K562 (cell line): ENCODE data around the gene RNF123. TPM values are rescaled to one million over a fixed set of nuclear protein-coding genes. Genes with fewer than 3 reads are reported as not detected.

Experiments used
- ATAC-seq: fragments of 200-7000 bp; cut with Tn5 transposase; 3 replicates; pipeline ENCODE4 v1.9.1; 2020; ENCODE audit warnings: moderate library complexity
- BruUV-seq: library from RNA; stranded (reverse); fragments of 400-500 nt; replicated peaks from 2 replicates; lab custom pipeline; 2021; lab: Mats Ljungman, UMichigan
- CTCF ChIA-PET: fragments of 300-600 bp; formaldehyde crosslinking; extraction: SDS; loops from one replicate; lab custom pipeline; 2021; ENCODE audit warnings: low intra/inter-chr PET ratio; lab: Yijun Ruan, JAX
- POLR2A ChIA-PET: fragments of 300-600, 350-650 bp; sonication (Branson Sonifier 250); formaldehyde crosslinking; extraction: SDS; loops from one replicate; lab custom pipeline; 2021; ENCODE audit warnings: antibody characterized with exemption, inconsistent platforms; lab: Yijun Ruan, JAX
- DNase-seq, 4 experiments: peaks; one replicate each; pipeline versions ENCODE4 v3.0.0 to v3.0.0-alpha.2; 2011 to 2018; ENCODE audit warnings: low spot score in 3 of 4, mixed read lengths in 3 of 4; ENCODE audit errors: extremely low read depth in 1 of 4
- FAIRE-seq: peaks from 2 replicates; lab custom pipeline; 2011; peaks lifted over from hg19 to GRCh38; lab: Jason Lieb, UNC
- H2AFZ ChIP-seq: 2 replicates; pipeline ENCODE4 v1.6.0; 2011; ENCODE audit warnings: low read depth, low read length, control low read depth, inconsistent platforms
- H3K27ac ChIP-seq: fragments of 200-600 bp; 3 replicates; pipeline ENCODE4 v1.8.0; 2011; ENCODE audit warnings: low read depth, mild to moderate bottlenecking, control low read depth, inconsistent platforms, low read length, moderate library complexity, mixed read lengths; ENCODE audit errors: extremely low read depth
- H3K27me3 ChIP-seq, 2 experiments: fragments of 300-600 bp in 1 of 2; 2 replicates in 1 of 2; 3 replicates in 1 of 2; pipeline versions ENCODE4 v1.6.0 to v1.8.0; 2011; ENCODE audit warnings: inconsistent platforms in 2 of 2, low read length in 2 of 2, mild to moderate bottlenecking in 1 of 2, mixed read lengths in 1 of 2, moderate library complexity in 1 of 2; ENCODE audit not compliant: control insufficient read depth in 2 of 2, insufficient read depth in 2 of 2
- H3K36me3 ChIP-seq: fragments of 300-600 bp; 3 replicates; pipeline ENCODE4 v1.8.0; 2011; ENCODE audit warnings: mild to moderate bottlenecking, low read length, inconsistent platforms; ENCODE audit not compliant: control insufficient read depth, insufficient read depth
- H3K4me1 ChIP-seq, 2 experiments: fragments of 200-600 bp in 1 of 2; replicated peaks in 1 of 2; 2 replicates in 1 of 2; 3 replicates in 1 of 2; pipeline versions ENCODE4 v1.5.1 to v1.8.0; 2011; ENCODE audit warnings: inconsistent platforms in 2 of 2, low read length in 2 of 2, mild to moderate bottlenecking in 1 of 2, mixed read lengths in 1 of 2, moderate library complexity in 1 of 2; ENCODE audit not compliant: control insufficient read depth in 2 of 2, insufficient read depth in 2 of 2
- H3K4me2 ChIP-seq: 2 replicates; pipeline ENCODE4 v1.6.1; 2011; ENCODE audit warnings: low read length, control low read depth, inconsistent platforms, mixed read lengths; ENCODE audit not compliant: insufficient read depth
- H3K4me3 ChIP-seq: fragments of 200-600 bp; sonication (generic), shearing (Covaris generic); 2 replicates; pipeline ENCODE4 v1.5.1; 2016; ENCODE audit warnings: control low read depth, inconsistent platforms
- H3K79me2 ChIP-seq: fragments of 200-600 bp; 3 replicates; pipeline ENCODE4 v1.8.0; 2011; ENCODE audit warnings: low read length, inconsistent platforms; ENCODE audit not compliant: control insufficient read depth, insufficient read depth
- H3K9ac ChIP-seq, 2 experiments: 2 replicates each; pipeline versions ENCODE4 v1.6.0 to v1.6.1; 2011; ENCODE audit warnings: low read depth in 2 of 2, low read length in 2 of 2, control low read depth in 1 of 2, inconsistent platforms in 1 of 2, mild to moderate bottlenecking in 1 of 2, mixed read lengths in 1 of 2; ENCODE audit not compliant: insufficient read depth in 1 of 2
- H3K9me1 ChIP-seq: one replicate; pipeline ENCODE4 v1.6.0; 2011; ENCODE audit warnings: inconsistent platforms, mild to moderate bottlenecking, low read length, moderate library complexity; ENCODE audit not compliant: control insufficient read depth, insufficient read depth
- H3K9me3 ChIP-seq: replicated peaks from 2 replicates; pipeline ENCODE4 v1.5.1; 2011; ENCODE audit warnings: low read depth, low read length, inconsistent platforms; ENCODE audit not compliant: control insufficient read depth, insufficient read depth
- H4K20me1 ChIP-seq: replicated peaks from 2 replicates; pipeline ENCODE4 v1.6.1; 2011; ENCODE audit warnings: low read length, inconsistent platforms, mixed read lengths; ENCODE audit not compliant: control insufficient read depth, insufficient read depth
- BCOR ChIP-seq: fragments of 450-650 bp; IDR thresholded peaks from 2 replicates; pipeline ENCODE4 v1.6.1; 2016
- MCM3 ChIP-seq: fragments of 450-650 bp; IDR thresholded peaks from 2 replicates; pipeline ENCODE4 v1.6.1; 2016
- MED1 ChIP-seq: sonication (generic); formaldehyde crosslinking; IDR thresholded peaks from 2 replicates; pipeline ENCODE4 v1.8.1; 2023; ENCODE audit warnings: missing genetic modification reagents, borderline replicate concordance
- PHF8 ChIP-seq: fragments of 200-600 bp; sonication (generic); IDR thresholded peaks from 2 replicates; pipeline ENCODE4 v1.6.1; 2012; ENCODE audit warnings: mixed run types, mild to moderate bottlenecking, inconsistent platforms, low read length, moderate library complexity, borderline replicate concordance
- SIN3B ChIP-seq: fragments of 450-650 bp; IDR thresholded peaks from 2 replicates; pipeline ENCODE4 v1.6.1; 2017; ENCODE audit warnings: low read depth, mild to moderate bottlenecking, moderate library complexity
- SRSF9 ChIP-seq: fragments of 200-400 bp; formaldehyde crosslinking; IDR thresholded peaks from 2 replicates; pipeline ENCODE4 v1.6.1; 2017; ENCODE audit warnings: low read depth, low read length, borderline replicate concordance
- WGBS: fragments of 100-300 bp; shearing (Covaris generic); methylation state at CpG from one replicate; pipeline ENCODE4 v1.1.6; 2016; ENCODE audit warnings: low coverage, mixed read lengths; ENCODE audit not compliant: insufficient coverage; ENCODE audit errors: missing lambda C conversion rate; 5-methylcytosine and 5-hydroxymethylcytosine counted together
- in situ Hi-C: fragments of 300-500 bp; cut with MboI; formaldehyde crosslinking; loops from 4 replicates; pipeline ENCODE4 v1.15.0; 2018; ENCODE audit warnings: inconsistent platforms, mixed read lengths
- intact Hi-C: fragments of 100-400 bp; cut with micrococcal nuclease; formaldehyde crosslinking; loops from 2 replicates; pipeline ENCODE4 v1.14.2; 2022
- polyA plus RNA-seq, 8 experiments: library from polyadenylated mRNA; depleted of rRNA in 4 of 8; stranded (reverse) in 5 of 8; unstranded in 3 of 8; fragments of >200 nt; fragmentation: Nextera tagmentation in 2 of 8; fragmentation: Illumina TruSeq in 1 of 8; extraction: Ambion mirVana in 2 of 8; extraction: Trizol in 1 of 8; gene quantifications; 2 replicates each; pipeline versions ENCODE4 v1.2.1 to v1.2.3, GENCODE V29; 2011 to 2014; ENCODE audit warnings: inconsistent platforms in 1 of 8, missing spikeins in 1 of 8
- total RNA-seq, 7 experiments: library from RNA; depleted of rRNA in 6 of 7; stranded (reverse); fragments of >200 nt in 6 of 7; fragmentation: Illumina TruSeq in 2 of 7; extraction: Trizol in 2 of 7; gene quantifications; 2 replicates each; pipeline versions ENCODE4 v1.2.1 to v1.2.3, GENCODE V29; 2011 to 2021; ENCODE audit warnings: low replicate concordance in 1 of 7
- TF ChIP-seq, protein P1 (sequence below), 2 experiments: fragments of 450-650 bp; formaldehyde crosslinking in 1 of 2; IDR thresholded peaks; 2 replicates each; pipeline versions ENCODE4 v1.4.0 to v1.6.1; 2014 to 2020; ENCODE audit warnings: mild to moderate bottlenecking in 2 of 2, borderline replicate concordance in 1 of 2, low read depth in 1 of 2
- TF ChIP-seq, protein P2 (sequence below): fragments of 200-400 bp; formaldehyde crosslinking; IDR thresholded peaks from 2 replicates; pipeline ENCODE4 v1.6.1; 2017; ENCODE audit warnings: mild to moderate bottlenecking, low read depth, low read length, moderate library complexity

The RNF123 gene
- total and polyA plus RNA-seq, 9 of the 15 experiments (the other 6 are each of a cell fraction or from before 2014, with no cell fraction given) = 8.7 to 53.1 (median 17.5) TPM

DNA sequence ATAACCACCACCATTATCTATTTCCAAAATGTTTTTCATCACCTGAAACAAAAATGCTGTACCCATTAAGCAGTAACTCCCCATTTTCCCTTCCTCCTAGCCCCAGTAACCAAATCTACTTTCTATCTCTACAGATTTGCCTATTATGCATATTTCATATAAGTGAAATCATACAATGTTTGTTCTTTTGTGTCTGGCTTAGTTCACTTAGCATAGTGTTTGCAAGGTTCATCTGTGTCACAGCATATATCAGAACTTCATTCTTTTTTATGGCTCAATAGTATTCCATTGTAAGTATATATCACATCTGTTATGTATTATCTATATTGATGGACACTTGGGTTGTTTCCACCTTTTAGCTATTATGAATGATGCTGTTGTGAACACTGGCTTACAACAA is 51.1 kb downstream of the RNF123 start (continued):
- TF ChIP-seq, protein P1, sequence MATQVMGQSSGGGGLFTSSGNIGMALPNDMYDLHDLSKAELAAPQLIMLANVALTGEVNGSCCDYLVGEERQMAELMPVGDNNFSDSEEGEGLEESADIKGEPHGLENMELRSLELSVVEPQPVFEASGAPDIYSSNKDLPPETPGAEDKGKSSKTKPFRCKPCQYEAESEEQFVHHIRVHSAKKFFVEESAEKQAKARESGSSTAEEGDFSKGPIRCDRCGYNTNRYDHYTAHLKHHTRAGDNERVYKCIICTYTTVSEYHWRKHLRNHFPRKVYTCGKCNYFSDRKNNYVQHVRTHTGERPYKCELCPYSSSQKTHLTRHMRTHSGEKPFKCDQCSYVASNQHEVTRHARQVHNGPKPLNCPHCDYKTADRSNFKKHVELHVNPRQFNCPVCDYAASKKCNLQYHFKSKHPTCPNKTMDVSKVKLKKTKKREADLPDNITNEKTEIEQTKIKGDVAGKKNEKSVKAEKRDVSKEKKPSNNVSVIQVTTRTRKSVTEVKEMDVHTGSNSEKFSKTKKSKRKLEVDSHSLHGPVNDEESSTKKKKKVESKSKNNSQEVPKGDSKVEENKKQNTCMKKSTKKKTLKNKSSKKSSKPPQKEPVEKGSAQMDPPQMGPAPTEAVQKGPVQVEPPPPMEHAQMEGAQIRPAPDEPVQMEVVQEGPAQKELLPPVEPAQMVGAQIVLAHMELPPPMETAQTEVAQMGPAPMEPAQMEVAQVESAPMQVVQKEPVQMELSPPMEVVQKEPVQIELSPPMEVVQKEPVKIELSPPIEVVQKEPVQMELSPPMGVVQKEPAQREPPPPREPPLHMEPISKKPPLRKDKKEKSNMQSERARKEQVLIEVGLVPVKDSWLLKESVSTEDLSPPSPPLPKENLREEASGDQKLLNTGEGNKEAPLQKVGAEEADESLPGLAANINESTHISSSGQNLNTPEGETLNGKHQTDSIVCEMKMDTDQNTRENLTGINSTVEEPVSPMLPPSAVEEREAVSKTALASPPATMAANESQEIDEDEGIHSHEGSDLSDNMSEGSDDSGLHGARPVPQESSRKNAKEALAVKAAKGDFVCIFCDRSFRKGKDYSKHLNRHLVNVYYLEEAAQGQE (IDR thresholded peaks at IDR 0.05; ENCODE audit: borderline replicate concordance) = no peak
- TF ChIP-seq, protein P1 (CRISPR knock-in tag; IDR thresholded peaks at IDR 0.05; ENCODE audit: low read depth) = no peak
- TF ChIP-seq, all 486 proteins: peak for 3

DNA sequence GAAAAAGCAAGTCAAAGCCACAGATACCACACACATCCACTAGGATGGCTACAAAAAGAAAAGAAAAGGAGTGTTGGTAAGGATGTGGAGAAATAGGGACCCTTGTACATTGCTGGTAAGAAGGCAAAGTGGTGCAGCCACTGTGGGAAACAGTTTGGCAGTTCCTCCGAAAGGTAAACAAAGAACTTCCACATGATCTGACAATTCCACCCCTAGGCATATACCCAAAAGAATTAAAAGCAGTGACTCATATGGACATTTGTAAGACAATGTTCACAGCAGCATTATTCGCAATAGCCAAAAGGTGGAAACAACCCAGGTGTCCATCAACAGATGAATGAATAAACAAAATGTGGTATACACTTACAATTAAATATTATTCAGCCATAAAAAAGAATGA is 56.6 kb downstream of the RNF123 start:
- Histone ChIP-seq H4K20me1 (no peaks in the 10 kb centered on the region), H3K4me1 (no peaks in the 10 kb centered on the region), H3K9me1 (no peaks in the 10 kb centered on the region), H3K9me3 (no peaks in the 10 kb centered on the region), H3K79me2 (peaks cover 17% of the 10 kb centered on the region; the same call in 1 of the 3 replicates), H3K27ac (no peak overlapping the region), H3K4me2 (no peak overlapping the region), H3K27me3 (no peaks in the 10 kb centered on the region), H3K9ac (no peak overlapping the region), H3K36me3 (peaks cover 54% of the 10 kb centered on the region), H2AFZ (no peak overlapping the region), H3K4me3 (no peak overlapping the region)
- DNase-seq (no peak), FAIRE-seq (no peak), ATAC-seq (no peak)
- intact Hi-C loops = no loop called here
- in situ Hi-C loops = no loop called here
- 100% methylated on average over 2 of the region's 2 CpGs for WGBS
- ChIA-PET CTCF (no interaction called here), POLR2A (no interaction called here)
- no TSS peak for BruUV-seq
- no peak for TF ChIP-seq PHF8
- no peak for TF ChIP-seq MCM3
- TF ChIP-seq SRSF9 = no peak
- TF ChIP-seq BCOR = no peak
- TF ChIP-seq SIN3B = no peak
- TF ChIP-seq MED1 (CRISPR knock-in tag) = no peak
- TF ChIP-seq, protein P2, sequence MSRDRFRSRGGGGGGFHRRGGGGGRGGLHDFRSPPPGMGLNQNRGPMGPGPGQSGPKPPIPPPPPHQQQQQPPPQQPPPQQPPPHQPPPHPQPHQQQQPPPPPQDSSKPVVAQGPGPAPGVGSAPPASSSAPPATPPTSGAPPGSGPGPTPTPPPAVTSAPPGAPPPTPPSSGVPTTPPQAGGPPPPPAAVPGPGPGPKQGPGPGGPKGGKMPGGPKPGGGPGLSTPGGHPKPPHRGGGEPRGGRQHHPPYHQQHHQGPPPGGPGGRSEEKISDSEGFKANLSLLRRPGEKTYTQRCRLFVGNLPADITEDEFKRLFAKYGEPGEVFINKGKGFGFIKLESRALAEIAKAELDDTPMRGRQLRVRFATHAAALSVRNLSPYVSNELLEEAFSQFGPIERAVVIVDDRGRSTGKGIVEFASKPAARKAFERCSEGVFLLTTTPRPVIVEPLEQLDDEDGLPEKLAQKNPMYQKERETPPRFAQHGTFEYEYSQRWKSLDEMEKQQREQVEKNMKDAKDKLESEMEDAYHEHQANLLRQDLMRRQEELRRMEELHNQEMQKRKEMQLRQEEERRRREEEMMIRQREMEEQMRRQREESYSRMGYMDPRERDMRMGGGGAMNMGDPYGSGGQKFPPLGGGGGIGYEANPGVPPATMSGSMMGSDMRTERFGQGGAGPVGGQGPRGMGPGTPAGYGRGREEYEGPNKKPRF = no peak
